ENCODE results near the gene ABCA2. TPM values are rescaled to one million over a fixed set of nuclear protein-coding genes. Genes with fewer than 3 reads are reported as not detected.

Gene ABCA2
- total RNA-seq, 1 experiment from 2014 or later, result 19.2 TPM

DNA sequence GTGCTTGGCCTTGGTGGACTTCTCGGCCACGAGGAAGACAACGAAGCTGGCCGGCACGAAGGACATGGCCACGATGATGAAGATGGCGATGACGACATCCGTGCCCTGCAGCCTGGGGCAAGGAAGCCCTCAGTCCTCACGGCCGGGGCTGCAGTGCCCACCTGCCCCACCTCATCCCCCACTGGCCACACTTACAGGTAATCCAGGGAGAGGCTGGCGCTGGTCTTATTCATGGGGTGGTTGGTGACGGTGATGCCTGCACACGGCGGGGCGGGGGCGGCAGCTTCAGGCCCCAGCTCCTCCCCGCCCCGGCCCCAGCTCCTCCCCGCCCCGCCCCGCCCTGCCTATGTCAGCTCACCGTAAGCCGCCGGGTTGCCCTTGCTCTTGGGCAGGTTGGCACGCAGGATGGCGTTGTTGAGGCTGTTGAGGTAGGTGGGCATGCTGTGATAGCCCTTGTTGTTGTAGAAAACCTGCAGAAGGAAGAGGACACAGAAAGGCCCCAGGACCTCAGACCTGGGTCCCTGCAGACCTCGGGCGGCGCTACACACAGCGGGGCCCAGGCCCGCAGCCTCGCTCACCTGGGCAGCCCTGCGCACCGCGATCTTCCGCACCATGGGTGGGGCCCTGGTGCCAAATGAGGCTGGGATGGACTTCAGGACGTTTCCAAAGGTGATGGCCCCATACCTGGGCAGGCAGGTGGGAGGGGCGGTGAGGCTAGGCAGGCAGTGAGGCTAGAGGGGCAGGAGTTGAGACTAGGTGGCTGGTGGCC lies 15.9 kb downstream of the ABCA2 start:
- Mint-ChIP-seq H3K27ac (no peak overlapping the region), H3K27me3 (ENCODE audit: low read depth) (no peaks in the 10 kb centered on the region), H3K36me3 (peaks cover 8% of the 10 kb centered on the region), H3K4me1 (no peaks in the 10 kb centered on the region), H3K4me3 (no peak overlapping the region), H3K9me3 (no peaks in the 10 kb centered on the region)
- ATAC-seq (no peak), DNase-seq (ENCODE audit: low spot score) (no peak)
- TF ChIP-seq ZNF416 (CRISPR knock-in tag; IDR thresholded peaks at IDR 0.05), result no peak
- TF ChIP-seq, protein P1, sequence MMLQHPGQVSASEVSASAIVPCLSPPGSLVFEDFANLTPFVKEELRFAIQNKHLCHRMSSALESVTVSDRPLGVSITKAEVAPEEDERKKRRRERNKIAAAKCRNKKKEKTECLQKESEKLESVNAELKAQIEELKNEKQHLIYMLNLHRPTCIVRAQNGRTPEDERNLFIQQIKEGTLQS (CRISPR knock-in tag; conservative IDR thresholded peaks at IDR 0.05), result no peak
- TF ChIP-seq SMAD4 (CRISPR knock-in tag; IDR thresholded peaks at IDR 0.05), result no peak
- TF ChIP-seq, protein P2, sequence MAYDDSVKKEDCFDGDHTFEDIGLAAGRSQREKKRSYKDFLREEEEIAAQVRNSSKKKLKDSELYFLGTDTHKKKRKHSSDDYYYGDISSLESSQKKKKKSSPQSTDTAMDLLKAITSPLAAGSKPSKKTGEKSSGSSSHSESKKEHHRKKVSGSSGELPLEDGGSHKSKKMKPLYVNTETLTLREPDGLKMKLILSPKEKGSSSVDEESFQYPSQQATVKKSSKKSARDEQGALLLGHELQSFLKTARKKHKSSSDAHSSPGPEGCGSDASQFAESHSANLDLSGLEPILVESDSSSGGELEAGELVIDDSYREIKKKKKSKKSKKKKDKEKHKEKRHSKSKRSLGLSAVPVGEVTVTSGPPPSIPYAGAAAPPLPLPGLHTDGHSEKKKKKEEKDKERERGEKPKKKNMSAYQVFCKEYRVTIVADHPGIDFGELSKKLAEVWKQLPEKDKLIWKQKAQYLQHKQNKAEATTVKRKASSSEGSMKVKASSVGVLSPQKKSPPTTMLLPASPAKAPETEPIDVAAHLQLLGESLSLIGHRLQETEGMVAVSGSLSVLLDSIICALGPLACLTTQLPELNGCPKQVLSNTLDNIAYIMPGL (CRISPR knock-in tag; IDR thresholded peaks at IDR 0.05), result no peak
- TF ChIP-seq FOXP1 (CRISPR knock-in tag; IDR thresholded peaks at IDR 0.05; ENCODE audit: borderline replicate concordance), result no peak
- no peak for TF ChIP-seq NFE2L1 (CRISPR knock-in tag; IDR thresholded peaks at IDR 0.05)
- no peak for TF ChIP-seq TP53 (CRISPR knock-in tag; IDR thresholded peaks at IDR 0.05)
- no peak for TF ChIP-seq ZNF138 (CRISPR knock-in tag; conservative IDR thresholded peaks at IDR 0.05)
- TF ChIP-seq JAZF1 (CRISPR knock-in tag; IDR thresholded peaks at IDR 0.05), result no peak
- TF ChIP-seq ZNF219 (CRISPR knock-in tag; IDR thresholded peaks at IDR 0.05; ENCODE audit: borderline replicate concordance), result no peak
- TF ChIP-seq SMAD3 (CRISPR knock-in tag; IDR thresholded peaks at IDR 0.05; ENCODE audit: borderline replicate concordance), result no peak
- TF ChIP-seq, protein P3, sequence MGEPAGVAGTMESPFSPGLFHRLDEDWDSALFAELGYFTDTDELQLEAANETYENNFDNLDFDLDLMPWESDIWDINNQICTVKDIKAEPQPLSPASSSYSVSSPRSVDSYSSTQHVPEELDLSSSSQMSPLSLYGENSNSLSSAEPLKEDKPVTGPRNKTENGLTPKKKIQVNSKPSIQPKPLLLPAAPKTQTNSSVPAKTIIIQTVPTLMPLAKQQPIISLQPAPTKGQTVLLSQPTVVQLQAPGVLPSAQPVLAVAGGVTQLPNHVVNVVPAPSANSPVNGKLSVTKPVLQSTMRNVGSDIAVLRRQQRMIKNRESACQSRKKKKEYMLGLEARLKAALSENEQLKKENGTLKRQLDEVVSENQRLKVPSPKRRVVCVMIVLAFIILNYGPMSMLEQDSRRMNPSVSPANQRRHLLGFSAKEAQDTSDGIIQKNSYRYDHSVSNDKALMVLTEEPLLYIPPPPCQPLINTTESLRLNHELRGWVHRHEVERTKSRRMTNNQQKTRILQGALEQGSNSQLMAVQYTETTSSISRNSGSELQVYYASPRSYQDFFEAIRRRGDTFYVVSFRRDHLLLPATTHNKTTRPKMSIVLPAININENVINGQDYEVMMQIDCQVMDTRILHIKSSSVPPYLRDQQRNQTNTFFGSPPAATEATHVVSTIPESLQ (CRISPR knock-in tag; IDR thresholded peaks at IDR 0.05), result no peak
- no peak for TF ChIP-seq ZBTB21 (CRISPR knock-in tag; IDR thresholded peaks at IDR 0.05; ENCODE audit: borderline replicate concordance)
- TF ChIP-seq CREM (CRISPR knock-in tag; IDR thresholded peaks at IDR 0.05), result no peak
- no peak for TF ChIP-seq GRHL2 (CRISPR knock-in tag; IDR thresholded peaks at IDR 0.05; ENCODE audit: insufficient replicate concordance, severe bottlenecking)
- no peak for TF ChIP-seq ELF4 (CRISPR knock-in tag; IDR thresholded peaks at IDR 0.05; ENCODE audit: low read depth)
- POLR2A ChIA-PET, result interaction anchor here (0.6 kb wide), 1 partner anchor 360 kb away, joined by 3 read pairs; no protein-coding TSS in a partner anchor
- CTCF ChIA-PET, result interaction anchor here (0.5 to 3.3 kb wide), 5 partner anchors 15 to 34 kb away, joined by 3 to 14 read pairs (median 7); partner anchors contain the start of genes ABCA2 and CLIC3

DNA sequence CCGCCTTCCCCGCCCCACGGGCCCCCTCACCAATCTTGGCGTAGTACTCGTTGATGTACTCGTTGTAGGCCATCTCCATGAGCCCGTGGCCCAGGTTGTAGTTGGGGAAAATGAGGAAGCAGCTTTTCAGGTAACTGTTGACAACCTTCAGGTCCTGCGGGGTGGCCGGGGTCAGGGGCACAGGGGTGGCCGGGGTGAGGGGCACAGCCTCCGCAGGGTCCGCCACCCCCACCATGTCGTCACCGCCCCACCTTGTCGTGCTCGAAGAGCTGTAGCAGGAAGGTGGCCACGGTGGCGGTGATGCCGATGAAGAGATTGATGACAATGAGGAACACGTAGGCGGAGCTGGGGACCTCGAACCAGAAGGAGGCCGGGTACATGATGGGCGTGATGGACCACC lies 16.9 kb downstream of the ABCA2 start:
- peaks cover 2% of the 10 kb centered on the region; the same call in 1 of the 2 replicates for H3K36me3 Mint-ChIP-seq
- POLR2A ChIA-PET, result no interaction called here
- no peaks in the 10 kb centered on the region for H3K4me1 Mint-ChIP-seq
- CTCF ChIA-PET, result interaction anchor here (1.1 to 2.3 kb wide), 3 partner anchors 15 to 24 kb away, joined by 3 to 10 read pairs (median 7); partner anchors contain the start of genes ABCA2 and CLIC3
- no peak overlapping the region for H3K4me3 Mint-ChIP-seq
- no peak overlapping the region for H3K27ac Mint-ChIP-seq
- H3K27me3 Mint-ChIP-seq (ENCODE audit: low read depth), result no peaks in the 10 kb centered on the region
- no peak for ATAC-seq
- no peaks in the 10 kb centered on the region for H3K9me3 Mint-ChIP-seq
- DNase-seq (ENCODE audit: low spot score), result no peak
- TF ChIP-seq NFATC4 (CRISPR knock-in tag; IDR thresholded peaks at IDR 0.05), result no peak
- TF ChIP-seq MXD4 (CRISPR knock-in tag; IDR thresholded peaks at IDR 0.05; ENCODE audit: borderline replicate concordance), result no peak
- TF ChIP-seq, protein P4, sequence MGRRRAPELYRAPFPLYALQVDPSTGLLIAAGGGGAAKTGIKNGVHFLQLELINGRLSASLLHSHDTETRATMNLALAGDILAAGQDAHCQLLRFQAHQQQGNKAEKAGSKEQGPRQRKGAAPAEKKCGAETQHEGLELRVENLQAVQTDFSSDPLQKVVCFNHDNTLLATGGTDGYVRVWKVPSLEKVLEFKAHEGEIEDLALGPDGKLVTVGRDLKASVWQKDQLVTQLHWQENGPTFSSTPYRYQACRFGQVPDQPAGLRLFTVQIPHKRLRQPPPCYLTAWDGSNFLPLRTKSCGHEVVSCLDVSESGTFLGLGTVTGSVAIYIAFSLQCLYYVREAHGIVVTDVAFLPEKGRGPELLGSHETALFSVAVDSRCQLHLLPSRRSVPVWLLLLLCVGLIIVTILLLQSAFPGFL (CRISPR knock-in tag; IDR thresholded peaks at IDR 0.05; ENCODE audit: borderline replicate concordance), result no peak
- TF ChIP-seq, protein P5, sequence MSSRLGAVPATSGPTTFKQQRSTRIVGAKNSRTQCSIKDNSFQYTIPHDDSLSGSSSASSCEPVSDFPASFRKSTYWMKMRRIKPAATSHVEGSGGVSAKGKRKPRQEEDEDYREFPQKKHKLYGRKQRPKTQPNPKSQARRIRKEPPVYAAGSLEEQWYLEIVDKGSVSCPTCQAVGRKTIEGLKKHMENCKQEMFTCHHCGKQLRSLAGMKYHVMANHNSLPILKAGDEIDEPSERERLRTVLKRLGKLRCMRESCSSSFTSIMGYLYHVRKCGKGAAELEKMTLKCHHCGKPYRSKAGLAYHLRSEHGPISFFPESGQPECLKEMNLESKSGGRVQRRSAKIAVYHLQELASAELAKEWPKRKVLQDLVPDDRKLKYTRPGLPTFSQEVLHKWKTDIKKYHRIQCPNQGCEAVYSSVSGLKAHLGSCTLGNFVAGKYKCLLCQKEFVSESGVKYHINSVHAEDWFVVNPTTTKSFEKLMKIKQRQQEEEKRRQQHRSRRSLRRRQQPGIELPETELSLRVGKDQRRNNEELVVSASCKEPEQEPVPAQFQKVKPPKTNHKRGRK (CRISPR knock-in tag; IDR thresholded peaks at IDR 0.05; ENCODE audit: borderline replicate concordance), result no peak
- no peak for TF ChIP-seq SMAD4 (CRISPR knock-in tag; IDR thresholded peaks at IDR 0.05)
- no peak for TF ChIP-seq GABPB1 (CRISPR knock-in tag; IDR thresholded peaks at IDR 0.05)
- TF ChIP-seq ZBTB21 (CRISPR knock-in tag; IDR thresholded peaks at IDR 0.05; ENCODE audit: borderline replicate concordance), result no peak
- no peak for TF ChIP-seq ATF1 (CRISPR knock-in tag; IDR thresholded peaks at IDR 0.05)
- no peak for TF ChIP-seq ZNF138 (CRISPR knock-in tag; conservative IDR thresholded peaks at IDR 0.05)
- no peak for TF ChIP-seq SOX15 (CRISPR knock-in tag; IDR thresholded peaks at IDR 0.05)
- no peak for TF ChIP-seq FOXJ3 (CRISPR knock-in tag; IDR thresholded peaks at IDR 0.05; ENCODE audit: borderline replicate concordance)
